Hypothalamus (tissue), 51 donors: Measurements from ENCODE around the gene MCOLN1.

Experiments
- DNase-seq, 51 donors: peaks; one replicate each; lab custom pipeline; 2025; lab: John Stamatoyannopoulos, UW

MCOLN1 gene

DNA sequence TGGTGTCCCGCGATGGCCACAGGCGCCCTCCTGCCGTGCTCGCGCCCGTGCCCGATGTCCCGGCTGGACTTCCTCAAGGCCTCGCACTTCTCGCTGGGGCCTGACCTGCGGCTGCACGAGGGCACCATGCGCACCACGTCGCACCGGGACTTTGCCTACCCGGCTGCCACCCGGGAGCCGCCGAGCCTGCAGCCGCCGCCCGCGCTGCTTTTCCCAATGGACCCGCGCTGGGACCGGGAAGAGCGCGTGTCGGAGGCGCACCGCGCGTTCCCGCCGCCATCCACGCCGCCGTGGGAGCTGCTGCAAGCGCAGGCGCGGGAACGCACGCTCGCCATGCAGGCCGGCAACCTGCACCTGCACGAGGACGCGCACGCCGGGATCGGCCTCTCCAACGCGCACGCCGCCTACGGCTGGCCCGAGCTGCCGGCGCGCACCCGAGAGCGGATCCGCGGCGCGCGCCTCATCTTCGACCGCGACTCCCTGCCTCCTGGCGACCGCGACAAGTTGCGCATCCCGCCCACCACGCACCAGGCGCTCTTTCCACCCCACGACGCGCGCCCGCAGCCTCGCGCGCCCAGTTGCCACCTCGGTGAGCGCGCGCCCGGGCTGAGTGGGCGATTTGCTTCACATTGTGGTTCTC lies 21.5 kb upstream of the MCOLN1 start:
- peak in 48 of 51 donors; percentile 17 to 87 (median 64) for DNase-seq

GRCh38 chr19:7502552-7502951 lies 19.9 kb upstream of the MCOLN1 start:
- DNase-seq, result no peak

DNA sequence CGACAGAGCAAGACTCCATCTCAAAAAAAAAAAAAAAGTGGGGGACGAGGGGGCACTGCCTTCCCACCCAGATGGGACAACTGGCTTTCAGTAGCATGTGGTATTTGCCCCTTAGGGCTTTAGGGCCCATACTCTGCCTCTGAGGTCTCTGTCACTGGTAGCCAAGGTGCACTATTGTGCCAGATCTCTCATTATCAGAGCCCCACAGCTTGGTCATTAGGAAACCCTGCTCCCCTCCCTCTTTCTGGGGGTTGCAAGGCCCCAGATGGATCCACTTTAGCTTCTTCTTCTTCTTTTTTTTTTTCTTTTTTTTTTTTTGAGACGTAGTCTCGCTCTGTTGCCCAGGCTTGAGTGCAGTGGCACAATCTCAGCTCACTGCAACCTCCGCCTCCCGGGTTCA lies 17.7 kb upstream of the MCOLN1 start:
- DNase-seq, result no peak

- DNase-seq, result no peak
Observed at GRCh38 chr19:7505288-7505681, 17.1 kb upstream of the MCOLN1 start.

DNA sequence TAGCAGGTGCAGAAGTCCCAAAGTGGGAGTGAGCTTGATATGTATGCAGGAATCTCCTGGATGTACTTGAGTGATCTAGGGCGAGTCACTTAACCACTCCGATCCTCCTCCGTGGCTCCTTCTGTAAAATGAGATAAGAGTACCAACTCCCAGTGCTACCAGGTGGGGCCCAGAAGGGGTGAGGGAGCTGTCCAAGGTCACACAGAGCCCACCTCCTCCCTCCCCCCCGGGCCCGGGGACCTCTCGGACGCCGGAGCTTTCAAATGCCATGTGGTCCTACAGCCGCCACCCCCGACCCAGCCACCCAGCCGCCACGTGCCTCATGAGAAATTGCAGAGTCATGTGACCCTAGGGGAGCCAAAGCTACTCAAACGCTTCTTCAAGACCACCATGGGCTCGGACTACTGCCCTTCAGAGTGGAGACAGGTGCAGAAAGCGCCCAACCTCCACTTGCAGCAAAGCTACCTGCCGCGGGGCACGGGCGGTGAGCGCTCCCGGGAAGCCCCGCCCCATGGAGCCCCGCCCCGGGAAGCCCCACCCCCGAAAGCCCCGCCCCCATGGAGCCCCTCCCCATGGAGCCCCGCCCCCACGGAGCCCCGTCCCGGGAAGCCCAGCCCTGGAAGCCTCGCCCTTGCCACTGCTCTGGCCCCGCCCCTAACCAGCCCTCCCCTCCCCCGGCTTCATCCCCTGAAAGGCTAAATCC lies 16.6 kb upstream of the MCOLN1 start:
- DNase-seq, result peak in 6 of 51 donors; percentile 20 to 57 (median 41)

GRCh38 chr19:7506385-7507328 lies 15.8 kb upstream of the MCOLN1 start:
- peak in 16 of 51 donors; percentile 5 to 71 (median 28) for DNase-seq

DNA sequence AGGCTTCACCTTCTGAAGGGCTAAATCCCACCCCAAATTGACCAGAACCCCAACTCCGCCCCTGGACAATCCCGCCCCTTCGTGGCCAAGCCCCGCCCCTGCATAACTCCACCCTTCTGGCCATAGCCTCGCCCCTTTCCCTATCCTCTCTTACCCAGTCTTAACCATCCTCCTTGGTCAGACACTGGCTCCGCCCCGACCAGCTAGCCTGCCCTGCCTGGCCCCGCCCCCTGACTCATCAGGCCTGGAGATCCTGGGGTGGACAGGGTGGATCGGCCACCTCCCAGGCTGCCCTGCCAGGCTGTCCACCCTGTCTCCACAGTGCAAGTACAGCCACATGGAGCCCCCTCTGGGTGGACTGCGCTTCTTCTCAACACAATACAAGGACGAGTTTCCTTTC lies 14.5 kb upstream of the MCOLN1 start:
- DNase-seq, result peak in 18 of 51 donors; percentile 4 to 65 (median 14)

DNA sequence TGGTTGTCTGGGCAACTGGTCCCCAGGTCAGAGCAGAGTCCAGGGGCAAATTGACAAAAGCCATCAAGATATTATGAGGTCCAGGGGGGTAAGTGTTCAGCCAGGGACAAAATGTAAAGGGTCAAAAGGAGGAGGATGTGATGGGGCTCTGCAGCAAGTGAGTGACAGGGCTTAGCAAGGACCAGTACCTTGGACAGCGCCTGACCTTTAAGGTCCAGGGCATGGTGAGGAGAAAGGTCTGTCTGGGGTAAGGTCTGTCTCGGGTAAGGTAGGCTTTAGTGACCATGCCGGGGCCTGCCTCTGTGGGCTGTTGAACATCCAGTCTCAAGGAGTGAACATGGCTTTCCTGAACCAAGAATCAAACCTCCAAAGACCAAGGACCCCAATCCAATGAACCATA lies 12.8 kb upstream of the MCOLN1 start:
- DNase-seq, result no peak

- no peak for DNase-seq
Observed at GRCh38 chr19:7512400-7512851, 10.0 kb upstream of the MCOLN1 start.

GRCh38 chr19:7513809-7514642 lies 8.4 kb upstream of the MCOLN1 start:
- no peak for DNase-seq

GRCh38 chr19:7515110-7515644 lies 7.2 kb upstream of the MCOLN1 start:
- DNase-seq, result peak in 5 of 51 donors; percentile 1 to 59 (median 13)

GRCh38 chr19:7515645-7516151 lies 6.7 kb upstream of the MCOLN1 start, which contains the start of gene ZNF358:
TSS of gene ZNF358 (plus strand) at chr19:7516103. CDS start at chr19:7519243, 3,140 bp downstream.
- DNase-seq, result peak in 48 of 51 donors; percentile 25 to 89 (median 64)

DNA sequence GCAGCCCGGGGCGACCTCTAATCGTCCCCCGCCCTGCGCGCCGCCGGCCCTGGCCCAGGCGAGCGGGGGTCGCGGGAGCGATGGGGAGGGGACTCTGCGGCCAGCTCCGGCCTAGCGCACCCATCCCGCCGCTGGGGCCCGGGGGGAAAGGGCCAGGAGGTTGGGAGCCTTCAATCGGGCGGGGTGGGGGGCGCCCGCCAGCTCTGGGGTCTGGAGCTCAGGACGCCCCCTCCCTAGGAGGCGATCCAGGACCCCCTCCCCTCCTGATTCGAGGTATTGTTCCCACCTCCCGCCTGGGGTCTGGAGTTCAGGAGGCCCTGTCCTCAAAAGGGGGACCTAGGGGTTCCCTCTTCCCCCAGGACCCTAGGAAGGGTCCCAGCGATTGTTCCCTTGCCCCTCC lies 6.1 kb upstream of the MCOLN1 start:
- DNase-seq, result peak in 1 of 51 donors; percentile 23

DNA sequence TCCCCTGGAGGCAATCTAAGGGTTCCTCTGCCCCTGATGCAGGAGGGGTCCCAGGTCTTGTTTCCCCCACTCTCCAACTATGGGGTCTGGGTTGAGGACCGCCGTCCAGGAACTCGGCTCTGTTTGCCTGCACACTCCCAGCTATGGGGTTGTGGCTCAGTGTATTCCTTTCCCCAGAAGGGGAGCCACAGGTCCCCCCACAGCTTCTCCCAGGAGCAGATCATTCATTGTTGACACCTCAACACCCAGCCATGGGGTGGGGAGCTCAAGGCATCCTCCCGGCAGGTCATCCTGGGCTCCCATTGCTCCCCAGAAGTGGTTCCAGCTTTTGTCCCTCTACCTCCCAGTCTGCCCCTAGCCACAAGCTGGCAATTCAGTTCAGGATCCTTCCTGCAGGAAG lies 5.5 kb upstream of the MCOLN1 start:
- no peak for DNase-seq

GRCh38 chr19:7519361-7520130 lies 2.9 kb upstream of the MCOLN1 start:
- DNase-seq, result no peak

DNA sequence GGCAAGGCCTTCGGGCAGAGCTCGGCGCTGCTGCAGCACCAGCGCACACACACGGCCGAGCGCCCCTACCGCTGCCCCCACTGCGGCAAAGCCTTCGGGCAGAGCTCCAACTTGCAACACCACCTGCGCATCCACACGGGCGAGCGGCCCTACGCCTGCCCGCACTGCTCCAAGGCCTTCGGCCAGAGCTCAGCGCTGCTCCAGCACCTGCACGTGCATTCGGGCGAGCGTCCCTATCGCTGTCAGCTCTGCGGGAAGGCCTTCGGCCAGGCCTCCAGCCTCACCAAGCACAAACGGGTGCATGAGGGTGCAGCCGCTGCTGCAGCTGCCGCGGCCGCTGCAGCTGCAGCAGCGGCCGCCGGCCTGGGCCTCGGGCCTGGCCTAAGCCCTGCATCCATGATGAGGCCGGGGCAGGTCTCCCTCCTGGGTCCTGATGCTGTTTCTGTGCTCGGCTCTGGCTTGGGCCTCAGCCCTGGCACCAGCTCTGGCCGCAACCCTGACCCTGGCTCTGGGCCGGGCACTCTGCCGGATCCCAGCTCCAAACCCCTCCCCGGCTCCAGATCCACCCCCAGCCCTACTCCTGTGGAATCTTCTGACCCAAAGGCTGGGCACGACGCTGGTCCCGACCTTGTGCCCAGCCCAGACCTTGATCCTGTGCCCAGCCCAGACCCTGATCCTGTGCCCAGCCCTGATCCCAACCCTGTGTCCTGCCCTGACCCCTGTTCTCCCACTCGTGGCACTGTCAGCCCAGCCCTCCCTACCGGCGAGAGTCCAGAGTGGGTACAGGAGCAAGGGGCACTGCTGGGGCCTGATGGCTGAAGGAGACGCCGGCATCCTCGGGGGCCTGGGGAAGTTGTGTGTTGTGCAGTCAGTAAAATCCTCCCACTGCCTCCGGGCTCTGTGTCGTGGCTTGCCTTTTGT lies 2.0 kb upstream of the MCOLN1 start:
- peak in 25 of 51 donors; percentile 11 to 71 (median 43) for DNase-seq

DNA sequence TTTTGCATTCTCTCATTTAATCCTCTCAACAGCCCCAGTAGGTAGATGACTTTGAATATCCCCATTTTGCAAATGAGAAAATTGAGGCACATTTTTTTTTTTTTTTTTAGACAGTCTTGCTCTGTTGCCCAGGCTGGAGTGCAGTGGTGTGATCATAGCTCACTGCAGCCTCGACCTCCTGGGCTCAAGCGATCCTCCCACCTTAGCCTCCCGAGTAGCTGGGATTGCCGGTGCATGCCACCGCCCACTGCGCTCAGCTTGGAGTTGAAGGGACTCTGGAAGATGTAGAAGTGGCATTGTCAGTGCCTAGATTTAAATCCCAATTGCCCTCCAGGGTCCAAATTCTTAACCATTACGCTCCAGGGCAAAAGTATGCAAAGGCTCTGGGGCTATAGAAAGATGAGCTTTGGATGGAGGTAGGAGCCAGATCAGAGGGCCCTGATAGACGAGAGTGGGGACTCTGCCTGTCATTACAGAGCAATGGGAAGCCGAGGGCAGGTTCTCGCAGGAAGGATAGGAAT lies 813 bp upstream of the MCOLN1 start:
- DNase-seq, result no peak
